GM12875 (cell line): Measurements from ENCODE around the gene SUN2.

Experiments
- H3K4me3 ChIP-seq: one replicate; pipeline ENCODE4 v1.5.1; 2011; ENCODE audit warnings: low read depth, low read length, control low read depth
- TF ChIP-seq, protein P1 (sequence below): IDR thresholded peaks from 2 replicates; pipeline ENCODE4 v1.5.1; 2011; ENCODE audit warnings: low read depth, mild to moderate bottlenecking, control low read depth, inconsistent platforms, low read length, moderate library complexity, borderline replicate concordance; ENCODE audit not compliant: insufficient read depth

SUN2 gene

DNA sequence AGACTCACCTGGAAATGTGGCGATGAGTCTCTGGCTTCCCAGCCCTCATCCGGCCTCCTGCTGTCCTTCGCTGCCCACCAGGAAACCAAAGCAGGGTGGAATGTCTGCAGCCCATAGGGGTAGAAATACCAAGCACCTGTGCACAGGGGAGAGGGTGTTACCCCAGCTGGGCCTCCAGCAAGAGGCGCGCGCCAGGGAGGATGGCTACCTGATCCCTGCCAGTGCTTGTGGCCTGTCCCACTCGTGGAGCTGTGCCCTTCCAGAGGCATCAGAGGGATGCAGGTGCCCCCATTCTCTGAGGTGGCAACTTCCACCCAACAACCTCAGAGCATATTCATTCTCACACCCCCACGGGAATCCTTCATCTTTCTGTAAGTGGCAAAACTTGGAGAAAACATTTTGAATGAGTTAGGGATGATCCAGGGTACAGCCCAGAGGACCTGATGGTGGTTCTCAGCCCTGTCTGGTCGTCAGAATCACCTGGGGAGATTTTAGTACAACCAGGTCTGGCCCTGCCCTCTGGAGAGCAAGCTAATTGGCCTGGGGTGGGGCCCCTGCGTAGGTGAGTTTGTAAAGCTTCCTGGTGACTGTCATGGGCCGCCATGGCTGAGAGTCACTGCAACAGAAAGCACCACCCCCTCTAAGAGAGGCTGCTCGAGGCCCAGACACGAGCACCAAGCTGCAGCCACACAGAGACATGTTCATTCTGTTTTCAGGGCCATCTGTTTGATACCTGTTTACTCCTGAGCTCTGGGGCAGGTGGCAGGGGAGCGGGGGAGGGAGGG lies 9.9 kb downstream of the SUN2 start:
- no peak overlapping the region for H3K4me3 ChIP-seq
- TF ChIP-seq, protein P1, sequence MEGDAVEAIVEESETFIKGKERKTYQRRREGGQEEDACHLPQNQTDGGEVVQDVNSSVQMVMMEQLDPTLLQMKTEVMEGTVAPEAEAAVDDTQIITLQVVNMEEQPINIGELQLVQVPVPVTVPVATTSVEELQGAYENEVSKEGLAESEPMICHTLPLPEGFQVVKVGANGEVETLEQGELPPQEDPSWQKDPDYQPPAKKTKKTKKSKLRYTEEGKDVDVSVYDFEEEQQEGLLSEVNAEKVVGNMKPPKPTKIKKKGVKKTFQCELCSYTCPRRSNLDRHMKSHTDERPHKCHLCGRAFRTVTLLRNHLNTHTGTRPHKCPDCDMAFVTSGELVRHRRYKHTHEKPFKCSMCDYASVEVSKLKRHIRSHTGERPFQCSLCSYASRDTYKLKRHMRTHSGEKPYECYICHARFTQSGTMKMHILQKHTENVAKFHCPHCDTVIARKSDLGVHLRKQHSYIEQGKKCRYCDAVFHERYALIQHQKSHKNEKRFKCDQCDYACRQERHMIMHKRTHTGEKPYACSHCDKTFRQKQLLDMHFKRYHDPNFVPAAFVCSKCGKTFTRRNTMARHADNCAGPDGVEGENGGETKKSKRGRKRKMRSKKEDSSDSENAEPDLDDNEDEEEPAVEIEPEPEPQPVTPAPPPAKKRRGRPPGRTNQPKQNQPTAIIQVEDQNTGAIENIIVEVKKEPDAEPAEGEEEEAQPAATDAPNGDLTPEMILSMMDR = no peak

DNA sequence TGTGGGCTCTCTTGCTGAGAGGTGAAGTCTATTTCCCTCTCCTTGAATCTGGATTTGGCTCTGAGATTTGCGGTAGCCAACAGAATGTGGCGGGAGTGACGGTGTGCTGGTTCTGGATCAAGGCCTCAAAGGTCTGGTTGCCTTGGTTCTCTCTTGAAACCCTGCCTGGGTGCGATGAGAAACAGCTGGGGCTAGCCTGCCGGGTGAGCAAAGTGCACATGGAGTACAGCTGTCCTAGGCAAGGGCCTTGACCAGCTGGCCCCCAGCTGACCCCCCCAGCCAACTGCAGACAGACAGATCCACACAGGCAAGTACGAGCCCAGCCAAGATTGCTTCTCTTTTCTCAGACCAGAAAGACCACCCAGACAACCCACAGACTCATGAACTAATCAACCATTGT lies 10.8 kb downstream of the SUN2 start:
- H3K4me3 ChIP-seq = no peak overlapping the region
- TF ChIP-seq, protein P1 = no peak

DNA sequence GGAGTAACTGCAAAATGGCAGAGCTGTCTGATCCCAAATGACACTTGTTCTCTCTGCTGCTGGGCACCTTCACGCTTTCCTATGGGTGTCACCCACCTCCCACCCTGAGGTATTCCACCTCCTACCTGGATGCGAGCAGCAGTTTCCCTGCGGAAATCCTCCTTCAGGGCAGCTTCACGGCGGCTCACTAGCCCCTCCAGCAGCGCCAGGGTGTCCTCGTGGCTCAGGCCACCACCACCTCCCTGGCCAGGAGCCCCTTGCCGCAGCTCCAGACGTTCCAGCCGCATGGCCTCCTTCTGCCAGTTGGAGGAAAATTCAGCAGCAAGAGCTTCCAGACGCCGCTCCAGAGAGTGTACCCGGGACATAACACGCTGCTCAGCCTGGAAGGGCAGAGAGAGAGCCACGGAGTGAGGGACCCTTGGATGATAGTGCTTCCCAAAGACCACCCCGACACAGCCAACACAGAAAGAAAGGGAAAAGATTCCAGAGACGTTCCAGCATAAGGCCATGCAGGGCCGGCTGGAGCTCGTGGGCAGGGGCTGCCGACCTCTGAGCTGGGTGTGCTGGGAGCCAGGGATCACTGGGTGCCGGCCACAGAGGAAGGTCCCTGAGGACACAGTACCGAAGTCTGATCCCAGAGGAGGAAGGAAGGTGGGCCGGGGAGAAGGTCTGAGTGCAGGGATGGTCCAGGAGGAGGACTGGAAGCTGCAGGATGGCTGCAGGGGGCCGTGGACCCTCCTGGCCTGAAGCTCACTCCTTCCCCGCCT lies 13.4 kb downstream of the SUN2 start:
- TF ChIP-seq, protein P1 = no peak
- H3K4me3 ChIP-seq = no peak overlapping the region

DNA sequence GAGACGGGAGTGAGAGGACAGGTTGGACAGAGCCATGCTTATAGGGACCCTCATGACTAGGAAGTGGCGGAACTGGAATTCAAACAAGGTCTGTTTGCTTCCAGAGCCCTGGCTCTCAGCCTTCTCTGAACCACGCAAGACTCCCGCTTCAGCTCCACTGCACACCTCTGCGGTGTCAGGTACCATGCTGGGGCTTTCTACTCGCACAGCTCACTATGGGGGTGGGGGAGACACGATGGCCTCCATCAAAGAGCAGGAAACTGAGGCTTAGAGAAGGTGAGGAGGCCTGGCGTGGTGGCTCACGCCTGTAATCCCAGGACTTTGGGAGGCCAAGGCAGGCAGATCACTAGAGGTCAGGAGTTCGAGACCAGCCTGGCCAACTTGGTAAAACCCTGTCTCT lies 14.2 kb downstream of the SUN2 start:
- no peak overlapping the region for H3K4me3 ChIP-seq
- TF ChIP-seq, protein P1 = no peak

DNA sequence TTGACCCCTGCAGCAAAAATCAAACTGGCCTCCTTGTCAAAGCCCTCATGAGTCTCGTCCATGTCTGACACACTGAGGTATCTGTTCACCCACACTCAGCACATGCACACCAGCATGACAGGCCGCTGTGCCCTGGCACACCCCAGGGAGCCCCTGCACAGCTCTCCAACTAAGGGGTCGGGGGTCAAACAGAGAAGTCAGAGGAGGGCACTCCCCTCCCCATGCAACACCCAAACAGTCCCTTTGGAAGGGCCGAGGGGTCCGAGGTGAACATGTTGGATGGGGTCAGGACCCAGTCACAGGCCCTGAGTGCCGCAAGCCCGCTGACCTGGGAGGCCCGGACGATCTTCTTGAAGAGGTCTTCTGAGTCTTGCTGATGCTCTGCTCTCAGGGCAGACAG lies 14.6 kb downstream of the SUN2 start:
- H3K4me3 ChIP-seq = no peak overlapping the region
- TF ChIP-seq, protein P1 = no peak

DNA sequence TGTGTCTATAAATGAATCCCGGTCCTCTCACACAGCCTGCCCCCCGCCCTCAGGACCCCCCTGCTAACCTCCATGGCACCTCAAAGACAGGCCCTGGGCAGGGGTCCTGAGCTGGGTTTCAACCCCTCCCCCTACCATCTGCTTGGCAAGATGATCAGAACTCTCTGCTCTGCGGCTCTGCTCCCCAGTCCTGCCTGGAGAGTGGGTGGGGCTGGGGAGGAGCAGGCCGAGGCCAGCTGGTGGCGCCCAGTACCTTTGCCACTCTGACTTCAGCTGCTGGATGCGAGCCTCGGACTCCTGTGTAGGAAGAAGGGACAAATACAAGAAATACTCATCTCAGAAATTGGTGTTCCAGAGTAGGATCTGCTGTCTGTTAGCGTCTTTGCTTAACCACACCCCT lies 15.0 kb downstream of the SUN2 start:
- no peak overlapping the region for H3K4me3 ChIP-seq
- TF ChIP-seq, protein P1 = no peak

DNA sequence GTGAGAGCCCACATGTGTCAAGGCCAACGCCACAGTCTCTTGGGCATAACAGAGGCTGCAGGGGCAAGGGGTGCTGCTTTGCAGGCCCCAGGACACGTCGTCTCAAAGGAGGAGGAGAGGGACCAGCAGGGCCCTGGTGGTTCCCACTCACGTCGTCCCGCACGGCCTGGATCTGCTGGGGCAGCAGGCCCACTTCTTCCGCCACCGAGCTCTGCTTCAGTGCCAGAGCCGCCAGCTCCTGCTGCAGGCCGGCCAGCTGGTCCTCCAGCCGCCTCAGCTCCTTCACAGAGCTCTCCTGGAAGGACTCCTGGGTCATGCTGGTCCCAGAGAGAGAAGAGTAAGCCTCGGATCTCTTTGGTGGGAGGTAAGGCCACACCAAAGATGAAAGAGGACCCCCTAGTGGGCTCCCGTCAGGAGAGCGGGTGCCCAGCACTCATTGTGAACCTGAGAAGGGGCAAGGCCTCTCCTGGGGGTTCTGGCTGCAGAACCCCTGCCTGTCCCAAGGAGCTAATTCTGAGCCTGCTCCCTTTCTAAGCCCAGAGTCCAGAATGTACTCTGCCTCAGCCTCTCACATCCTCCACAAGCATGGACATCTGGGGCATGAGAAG lies 15.6 kb downstream of the SUN2 start:
- TF ChIP-seq, protein P1 = no peak
- H3K4me3 ChIP-seq = no peak overlapping the region
